ENCODE results near the gene ANKRD53. TPM values are rescaled to one million over a fixed set of nuclear protein-coding genes. Genes with fewer than 3 reads are reported as not detected.
A peak's percentile ranks its signal among the peaks of the same experiment; 100 is the strongest.

Gene ANKRD53
- total RNA-seq, 1 experiment from 2014 or later: not detected

DNA sequence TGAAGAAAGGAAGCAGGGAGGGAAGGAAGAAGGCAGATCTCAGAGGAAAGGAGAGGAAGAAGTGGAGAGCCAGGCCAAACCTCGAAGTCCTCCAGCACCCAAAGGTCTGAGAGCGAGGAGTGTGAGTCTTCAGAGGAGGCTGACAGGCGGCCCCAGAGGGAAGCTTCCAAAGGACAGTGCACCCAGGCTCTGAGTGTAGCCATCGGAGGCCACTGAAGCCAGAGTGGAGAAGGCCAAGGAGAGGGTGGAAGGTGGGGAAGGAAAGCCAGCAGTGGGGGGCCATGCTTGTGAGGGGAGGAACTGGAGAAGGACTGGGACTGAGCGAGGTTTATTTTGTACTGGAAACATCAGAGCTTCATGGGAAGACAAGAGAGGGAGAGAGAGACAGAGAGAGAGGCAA lies 36.7 kb upstream of the ANKRD53 start:
- no peak for DNase-seq (ENCODE audit: low read depth)
- in situ Hi-C loops (cut with HindIII; ENCODE audit: low pct_unique_long_range_greater_than_20kb, low sequenced_read_pairs): no loop called here

DNA sequence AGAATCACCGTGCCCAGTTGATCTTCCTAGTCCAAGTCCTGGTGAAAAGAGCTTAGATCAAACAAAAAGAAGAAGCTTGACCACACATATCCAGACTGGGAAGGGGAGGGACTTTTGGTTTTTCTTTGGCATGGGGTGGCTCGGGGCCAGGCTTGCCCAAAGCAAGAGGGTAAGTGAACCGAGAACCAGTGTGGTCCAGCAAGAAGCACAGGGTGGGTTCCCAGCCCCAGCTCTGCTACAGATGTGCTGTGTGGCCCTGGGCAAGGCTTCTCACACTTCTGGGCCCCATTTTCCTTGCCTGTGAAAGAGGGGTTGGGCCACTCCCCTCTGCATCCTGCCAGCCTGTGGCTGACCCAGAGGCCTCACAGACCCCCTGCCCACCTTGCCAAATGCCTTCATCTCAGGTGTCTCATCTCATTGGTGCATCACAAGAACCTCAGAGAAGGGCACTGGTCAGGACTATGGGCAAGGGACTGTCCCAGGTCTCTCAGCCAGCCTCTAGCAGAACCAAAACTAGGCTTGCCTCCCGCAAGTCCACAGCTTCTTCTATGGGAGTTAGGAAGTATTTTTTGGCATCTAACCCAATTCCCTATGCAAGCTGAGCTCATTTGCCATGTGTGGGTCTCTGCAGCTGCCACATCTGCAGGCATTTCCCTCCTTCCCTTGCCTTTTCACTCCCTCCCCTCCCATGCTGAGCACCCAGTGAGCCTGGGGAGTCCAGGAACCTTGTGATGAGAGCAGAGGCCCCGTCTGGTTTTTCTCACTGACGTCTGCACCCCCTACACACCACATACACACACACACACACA lies 35.8 kb upstream of the ANKRD53 start:
- in situ Hi-C loops (cut with HindIII; ENCODE audit: low pct_unique_long_range_greater_than_20kb, low sequenced_read_pairs): no loop called here
- no peak for DNase-seq (ENCODE audit: low read depth)

DNA sequence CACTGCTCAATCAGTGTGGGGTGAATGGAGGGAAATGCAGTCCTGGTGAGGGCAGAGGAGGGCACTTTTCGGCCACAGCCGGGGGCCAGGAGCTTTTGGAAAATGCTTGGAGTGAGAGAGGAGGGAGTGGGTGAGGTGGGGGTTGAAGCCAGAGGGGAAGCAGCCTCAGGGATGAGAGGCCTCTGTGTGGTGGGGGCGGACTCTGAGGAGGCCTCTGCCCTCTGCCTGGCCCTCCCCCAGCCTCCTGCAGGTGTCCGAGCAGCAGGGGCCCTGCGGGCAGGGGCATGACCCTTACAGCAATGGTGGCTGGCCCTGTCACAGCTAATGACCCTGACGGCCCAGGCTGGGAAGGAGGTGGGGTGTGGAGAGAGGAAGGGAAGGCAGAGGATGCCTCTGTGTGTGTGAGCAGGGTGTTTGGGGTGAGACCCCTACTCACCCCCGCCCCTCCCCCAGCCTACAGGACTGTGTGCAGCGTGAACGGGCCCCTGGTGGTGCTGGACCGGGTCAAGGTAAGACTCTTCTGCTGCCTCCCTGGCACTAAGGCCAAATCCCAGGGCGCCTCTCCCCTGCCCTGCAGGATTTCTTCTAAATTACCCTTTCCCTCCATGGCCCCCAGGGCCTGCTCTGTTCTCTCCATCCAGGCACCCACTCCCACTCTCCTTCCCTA lies 35.1 kb upstream of the ANKRD53 start:
- in situ Hi-C loops (cut with HindIII; ENCODE audit: low pct_unique_long_range_greater_than_20kb, low sequenced_read_pairs): no loop called here
- no peak for DNase-seq (ENCODE audit: low read depth)

DNA sequence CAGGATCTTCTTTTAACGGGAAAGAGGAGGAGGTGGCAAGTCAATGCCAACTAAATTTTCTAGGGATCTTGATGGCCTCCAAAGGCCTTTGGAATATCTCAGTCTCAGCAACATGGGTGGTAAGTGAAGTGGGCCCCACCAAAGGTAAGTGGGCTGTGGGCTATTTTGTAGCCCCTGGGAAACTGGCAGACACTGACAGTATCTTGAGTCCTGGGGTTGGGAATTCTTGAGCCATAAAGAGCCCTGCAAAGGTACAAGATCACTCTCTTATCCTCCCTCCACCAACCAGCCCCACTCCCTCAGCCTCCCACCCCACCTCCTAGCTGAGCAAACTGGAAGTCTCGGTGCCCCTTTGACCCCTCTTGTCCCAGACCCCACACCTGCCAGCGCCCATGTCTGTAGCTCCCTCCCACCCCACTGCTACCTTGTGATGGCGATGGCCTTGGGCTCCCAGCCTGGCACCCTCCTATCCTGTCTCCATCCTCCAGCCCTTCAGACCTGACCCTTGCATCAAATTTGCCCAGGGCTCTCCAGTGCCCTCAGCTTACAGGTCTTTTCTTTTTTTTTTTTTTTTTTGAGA lies 34.2 kb upstream of the ANKRD53 start:
- in situ Hi-C loops (cut with HindIII; ENCODE audit: low pct_unique_long_range_greater_than_20kb, low sequenced_read_pairs): no loop called here
- DNase-seq (ENCODE audit: low read depth): no peak

DNA sequence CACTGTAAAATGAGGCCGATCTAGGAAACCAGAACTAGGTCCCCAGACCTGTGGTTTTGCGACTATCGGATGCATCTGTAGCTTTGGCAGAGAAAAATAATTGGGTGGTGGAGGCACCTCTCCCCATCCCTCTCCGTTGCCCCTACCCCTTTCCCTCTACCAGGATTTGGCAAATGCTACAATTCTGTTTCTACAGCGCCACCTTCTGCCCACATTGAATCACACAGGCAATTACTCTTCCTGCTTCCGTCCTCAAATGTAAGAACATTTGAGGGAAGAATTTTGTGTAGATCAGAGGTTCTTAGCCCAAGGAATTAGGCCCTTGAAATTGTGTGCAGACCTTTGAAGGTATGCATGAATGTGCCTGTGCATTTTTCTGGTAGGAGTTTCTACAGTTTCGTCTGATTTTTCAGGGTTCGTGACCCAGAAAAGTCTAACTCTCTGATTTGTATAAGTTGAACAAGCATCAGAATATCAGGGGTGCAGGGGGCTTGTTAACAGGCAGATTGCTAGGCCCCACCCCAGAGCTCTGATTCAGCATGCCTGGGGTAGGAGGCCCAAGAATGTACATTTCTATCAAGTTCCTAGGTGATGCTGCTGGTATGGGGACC lies 31.5 kb upstream of the ANKRD53 start:
- in situ Hi-C loops (cut with HindIII; ENCODE audit: low pct_unique_long_range_greater_than_20kb, low sequenced_read_pairs): no loop called here
- DNase-seq (ENCODE audit: low read depth): peak; percentile 59

DNA sequence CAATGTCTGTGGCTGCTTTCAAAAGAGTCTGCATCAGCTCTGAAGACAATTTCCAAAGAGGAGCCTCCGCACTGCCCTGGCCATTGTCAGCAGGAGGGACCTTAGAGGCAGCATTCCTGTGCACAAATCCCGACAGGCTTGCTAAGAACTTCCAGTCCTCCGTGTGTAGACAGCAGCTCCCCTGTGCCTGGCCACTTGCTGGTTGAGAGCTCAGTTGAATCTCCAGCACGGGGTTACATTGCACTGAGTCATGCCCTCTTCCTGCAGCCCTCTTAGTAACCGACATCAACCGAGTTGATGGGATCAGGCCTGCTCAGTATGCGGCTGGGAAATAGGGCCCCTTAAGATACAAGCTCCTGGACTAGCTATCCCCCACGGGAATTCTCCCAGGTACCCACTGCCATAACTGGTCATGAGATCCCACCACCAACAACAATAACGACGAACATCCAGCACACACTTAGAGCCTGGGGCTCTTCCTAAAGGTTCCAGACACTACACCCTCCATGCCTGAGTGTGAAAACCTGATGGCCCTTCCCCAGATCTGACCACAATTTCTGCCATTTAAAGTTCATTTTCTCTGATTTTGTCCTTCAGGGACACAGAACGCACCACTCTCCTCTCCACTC lies 30.8 kb upstream of the ANKRD53 start:
- in situ Hi-C loops (cut with HindIII; ENCODE audit: low pct_unique_long_range_greater_than_20kb, low sequenced_read_pairs): no loop called here
- DNase-seq (ENCODE audit: low read depth): peak; percentile 56

DNA sequence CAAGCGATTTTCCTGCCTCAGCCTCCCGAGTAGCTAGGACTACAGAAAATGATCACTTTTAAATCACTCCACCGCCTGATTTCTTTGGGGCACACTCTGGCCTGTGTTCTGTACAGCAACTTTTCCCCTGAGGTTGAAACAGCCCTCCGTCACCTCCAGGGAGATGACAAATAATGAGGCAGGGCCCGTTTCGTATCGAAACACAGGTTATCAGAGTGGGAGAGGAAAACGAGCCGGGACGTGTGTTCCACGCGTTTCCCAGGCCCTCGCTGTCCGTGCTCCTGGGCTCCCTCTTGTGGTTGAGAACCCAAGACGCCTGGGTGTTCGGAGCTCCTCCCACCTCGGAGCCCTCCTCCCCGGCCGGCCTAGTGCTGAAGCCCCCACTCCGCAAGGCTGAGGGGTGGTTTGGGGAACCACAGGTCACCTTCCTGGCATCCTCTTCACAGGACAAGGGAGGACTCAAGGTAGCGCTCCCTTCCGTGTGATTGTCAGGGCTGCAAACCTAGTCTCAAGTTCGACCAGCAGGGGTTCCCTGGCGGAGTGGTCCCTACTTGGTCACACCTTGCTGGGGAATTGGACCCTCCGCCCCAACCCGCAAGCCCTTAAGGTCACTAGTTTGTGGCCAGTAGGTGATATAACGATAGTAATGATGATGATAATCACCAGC lies 30.0 kb upstream of the ANKRD53 start:
- peak; percentile 69 for DNase-seq (ENCODE audit: low read depth)
- in situ Hi-C loops (cut with HindIII; ENCODE audit: low pct_unique_long_range_greater_than_20kb, low sequenced_read_pairs): no loop called here

DNA sequence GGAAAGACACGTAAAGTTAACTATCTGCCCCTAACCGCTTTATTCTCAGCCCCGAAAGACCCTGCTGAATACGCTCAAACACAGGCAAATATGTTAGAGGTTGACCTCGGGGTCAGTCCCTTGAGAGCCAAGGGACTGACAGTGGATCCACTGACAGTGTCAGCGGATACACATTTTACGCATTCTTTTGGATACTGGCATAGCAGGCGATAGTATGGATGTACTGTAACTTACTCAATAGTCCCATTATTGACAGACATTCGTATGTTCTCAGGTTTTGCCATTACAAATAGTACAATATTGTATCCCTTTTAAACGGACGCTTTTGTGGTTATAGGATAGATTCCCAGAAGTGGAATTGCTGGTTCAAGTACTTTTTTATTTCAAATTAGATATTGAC lies 29.3 kb upstream of the ANKRD53 start:
- no peak for DNase-seq (ENCODE audit: low read depth)
- in situ Hi-C loops (cut with HindIII; ENCODE audit: low pct_unique_long_range_greater_than_20kb, low sequenced_read_pairs): no loop called here

DNA sequence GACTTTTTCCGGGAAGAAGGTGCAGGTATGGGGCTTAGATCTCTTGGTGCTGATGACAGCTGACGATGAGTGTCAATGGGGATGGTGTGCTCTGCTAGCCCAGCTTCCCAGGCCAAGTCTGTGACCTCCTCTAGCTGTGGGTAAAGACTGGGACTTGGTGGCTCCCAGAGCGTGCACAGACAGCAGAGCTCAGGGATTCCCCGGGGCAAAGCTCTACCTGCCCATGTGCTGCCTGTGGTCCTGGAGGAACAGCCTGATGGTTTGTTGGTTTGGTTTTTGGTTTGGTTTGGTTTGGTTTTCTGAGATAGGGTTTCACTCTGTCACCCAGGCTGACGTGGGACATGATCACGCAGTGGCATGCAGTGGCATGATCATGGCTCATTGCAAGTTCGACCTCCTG lies 23.5 kb upstream of the ANKRD53 start:
- DNase-seq (ENCODE audit: low read depth): no peak
- in situ Hi-C loops (cut with HindIII; ENCODE audit: low pct_unique_long_range_greater_than_20kb, low sequenced_read_pairs): no loop called here

DNA sequence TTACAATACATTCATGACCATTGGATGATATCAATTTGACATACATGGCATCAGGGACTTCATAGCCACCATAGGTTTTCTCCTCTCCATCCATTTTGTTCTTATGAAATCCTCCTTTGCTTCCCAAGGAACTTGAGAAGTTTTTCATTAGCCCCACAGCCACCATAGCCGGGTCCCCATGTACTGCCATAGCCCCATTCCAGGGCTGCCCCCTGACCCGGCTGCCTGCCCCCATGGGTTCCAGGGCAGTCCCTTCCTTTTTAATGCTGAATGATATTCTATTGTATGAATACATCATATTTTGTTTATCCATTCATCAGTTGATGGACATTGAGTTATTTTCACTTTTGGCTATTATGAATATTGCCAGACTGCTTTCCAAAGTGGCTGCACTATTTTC lies 22.3 kb upstream of the ANKRD53 start:
- in situ Hi-C loops (cut with HindIII; ENCODE audit: low pct_unique_long_range_greater_than_20kb, low sequenced_read_pairs): no loop called here
- DNase-seq (ENCODE audit: low read depth): no peak

DNA sequence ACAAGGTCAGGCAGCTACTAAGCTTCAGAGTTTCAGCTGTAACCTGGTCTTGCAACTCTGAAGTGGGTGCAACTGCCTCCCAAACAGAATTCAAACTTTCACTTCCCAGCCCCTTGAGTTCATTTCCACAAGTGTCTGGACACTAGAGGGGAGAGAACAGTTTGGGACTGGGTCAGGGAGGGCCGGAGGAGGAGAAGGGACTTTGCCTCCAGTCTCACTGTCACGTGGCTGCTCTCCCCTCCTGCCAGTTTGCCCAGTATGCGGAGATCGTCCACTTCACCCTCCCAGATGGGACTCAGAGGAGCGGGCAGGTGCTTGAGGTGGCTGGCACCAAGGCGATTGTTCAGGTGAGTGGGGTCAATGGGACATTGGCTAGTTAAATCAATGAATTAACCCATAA lies 20.6 kb upstream of the ANKRD53 start:
- no peak for DNase-seq (ENCODE audit: low read depth)
- in situ Hi-C loops (cut with HindIII; ENCODE audit: low pct_unique_long_range_greater_than_20kb, low sequenced_read_pairs): no loop called here

DNA sequence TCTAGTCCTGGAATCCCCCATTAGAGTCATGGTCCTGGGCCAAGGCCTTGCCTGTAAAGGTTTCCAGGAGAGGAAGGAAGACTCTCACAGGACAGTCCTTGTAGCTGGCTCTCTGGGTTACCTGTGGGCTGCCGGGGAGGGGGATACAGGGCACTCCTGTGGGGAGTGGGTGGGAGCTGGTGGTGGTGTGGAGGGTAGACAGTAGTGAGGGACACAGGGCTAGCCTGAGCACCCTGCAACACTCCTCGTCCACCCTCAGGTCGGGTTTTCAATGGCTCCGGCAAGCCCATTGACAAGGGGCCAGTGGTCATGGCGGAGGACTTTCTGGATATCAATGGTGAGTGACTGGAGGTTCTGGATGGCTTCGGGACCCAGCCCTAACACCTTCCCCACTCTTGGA lies 19.7 kb upstream of the ANKRD53 start:
- in situ Hi-C loops (cut with HindIII; ENCODE audit: low pct_unique_long_range_greater_than_20kb, low sequenced_read_pairs): no loop called here
- no peak for DNase-seq (ENCODE audit: low read depth)

DNA sequence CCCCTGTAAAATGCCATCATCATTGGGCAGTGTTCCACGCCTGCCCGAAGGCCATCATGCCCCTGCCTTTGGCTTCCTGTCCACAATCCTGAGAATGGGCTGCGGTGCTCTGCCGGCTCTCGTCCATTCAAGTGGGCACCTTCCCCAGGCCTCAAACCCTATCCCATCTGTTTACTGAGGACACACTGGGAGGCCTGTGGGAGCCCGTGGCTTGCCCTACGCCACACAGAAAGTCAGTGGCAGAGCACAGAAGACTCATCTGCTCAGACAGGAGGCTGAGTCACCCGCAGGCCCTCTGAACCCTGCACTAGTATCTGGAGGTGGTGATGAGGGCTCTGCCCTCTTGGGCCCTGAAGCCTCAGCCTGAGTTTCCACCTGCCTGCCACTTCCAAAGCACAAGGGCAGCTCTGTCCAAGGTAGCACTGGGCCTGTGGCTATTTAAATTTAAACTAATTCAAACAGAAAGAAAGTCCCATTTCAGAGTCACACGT lies 19.1 kb upstream of the ANKRD53 start:
- no peak for DNase-seq (ENCODE audit: low read depth)
- in situ Hi-C loops (cut with HindIII; ENCODE audit: low pct_unique_long_range_greater_than_20kb, low sequenced_read_pairs): no loop called here

DNA sequence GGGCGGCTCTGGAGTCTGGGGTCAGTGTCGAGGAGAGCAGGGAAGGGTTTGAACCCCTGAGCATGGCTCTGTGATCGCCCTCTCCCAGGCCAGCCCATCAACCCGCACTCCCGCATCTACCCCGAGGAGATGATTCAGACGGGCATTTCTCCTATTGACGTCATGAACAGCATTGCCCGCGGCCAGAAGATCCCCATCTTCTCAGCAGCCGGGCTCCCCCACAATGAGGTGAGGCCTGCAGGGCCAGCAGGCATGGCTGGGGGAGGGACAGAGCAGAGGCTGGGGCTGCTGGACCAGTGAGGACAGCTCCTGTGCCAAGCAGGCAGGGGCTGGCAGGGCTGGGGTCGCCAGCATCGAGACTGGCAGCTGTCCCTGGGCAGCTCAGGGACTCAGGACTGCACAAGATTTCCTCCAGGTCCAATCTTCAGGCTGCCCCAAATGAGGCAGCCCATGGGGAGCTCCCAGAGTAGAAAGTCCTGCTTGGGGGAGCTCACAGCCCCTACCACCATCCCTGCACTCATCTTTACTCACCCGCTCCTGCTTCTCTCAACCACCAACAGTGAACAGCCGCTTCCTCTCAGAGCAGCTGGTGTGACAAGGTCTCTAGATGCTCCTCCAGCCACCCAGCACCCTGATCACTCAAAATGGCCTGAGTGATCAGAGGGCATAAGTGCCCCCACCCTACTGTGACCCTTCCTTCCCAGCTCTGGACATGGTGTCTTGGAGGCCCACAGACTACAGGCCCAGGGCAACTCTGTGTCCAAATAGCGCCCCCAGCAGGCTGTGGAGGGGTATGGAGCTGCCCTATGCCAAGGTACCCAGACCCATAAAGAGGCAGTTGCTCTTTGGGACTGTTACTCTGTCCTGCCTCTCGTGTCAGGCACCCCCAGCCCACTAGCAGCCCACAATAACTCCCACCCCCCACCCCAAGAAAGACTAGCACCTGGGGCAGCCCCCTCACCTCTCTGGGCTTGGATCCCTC lies 18.3 kb upstream of the ANKRD53 start:
- DNase-seq (ENCODE audit: low read depth): no peak
- in situ Hi-C loops (cut with HindIII; ENCODE audit: low pct_unique_long_range_greater_than_20kb, low sequenced_read_pairs): no loop called here

DNA sequence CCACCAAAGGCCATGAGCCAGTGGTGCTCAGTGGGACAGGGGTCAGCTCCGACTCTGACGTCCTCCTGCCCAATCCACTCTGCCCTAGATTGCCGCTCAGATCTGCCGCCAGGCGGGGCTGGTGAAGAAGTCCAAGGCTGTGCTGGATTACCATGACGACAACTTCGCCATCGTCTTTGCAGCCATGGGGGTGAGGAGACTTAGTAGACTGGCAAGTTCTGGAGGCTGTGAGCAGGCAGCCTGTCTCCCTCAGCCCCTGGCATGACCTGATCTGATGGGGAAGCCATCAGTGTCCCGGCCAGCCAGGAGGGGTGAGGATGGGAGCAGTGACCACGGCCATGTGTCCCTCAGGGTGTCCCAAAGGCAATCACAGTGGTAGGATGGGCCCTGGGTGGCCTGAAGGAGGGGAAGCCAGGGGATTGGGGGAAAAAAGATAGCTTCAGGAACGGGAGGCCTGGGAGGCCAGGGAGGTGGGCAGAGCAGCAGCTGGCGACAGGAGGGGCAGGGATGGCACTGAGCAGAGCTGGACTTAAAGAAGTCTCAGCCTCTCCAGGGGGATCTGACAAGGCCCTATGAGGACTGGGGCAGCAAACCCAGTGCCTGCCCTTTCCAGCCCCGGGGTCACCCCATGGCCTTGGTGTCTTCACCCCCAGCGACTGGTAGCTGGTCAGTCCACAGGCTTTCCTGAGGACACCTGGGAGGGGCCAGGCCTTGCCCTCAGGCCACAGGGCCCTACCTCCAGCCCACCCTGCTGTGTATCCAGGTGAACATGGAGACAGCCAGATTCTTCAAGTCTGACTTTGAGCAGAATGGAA lies 17.4 kb upstream of the ANKRD53 start:
- in situ Hi-C loops (cut with HindIII; ENCODE audit: low pct_unique_long_range_greater_than_20kb, low sequenced_read_pairs): no loop called here
- no peak for DNase-seq (ENCODE audit: low read depth)

DNA sequence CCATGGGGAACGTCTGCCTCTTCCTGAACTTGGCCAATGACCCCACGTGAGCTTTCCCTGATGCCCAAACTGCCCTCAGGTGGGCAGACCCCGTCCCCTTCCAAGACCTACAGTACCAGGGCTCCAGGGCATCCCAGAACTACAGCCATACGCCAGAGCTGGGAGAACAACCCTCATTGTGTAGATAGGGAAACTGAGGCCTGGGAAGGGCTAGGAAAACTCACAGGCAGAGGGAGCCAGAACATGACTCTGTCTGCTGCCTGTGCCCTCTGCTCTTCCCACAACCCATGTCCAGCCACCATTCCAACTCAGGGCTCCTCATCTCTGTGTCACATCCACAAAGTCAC lies 16.8 kb upstream of the ANKRD53 start:
- no peak for DNase-seq (ENCODE audit: low read depth)
- in situ Hi-C loops (cut with HindIII; ENCODE audit: low pct_unique_long_range_greater_than_20kb, low sequenced_read_pairs): no loop called here

Data from Caki2 (cell line).